GM23248 (cell line): ENCODE results near the gene EXOC1L.

Experiments
- EZH2 ChIP-seq: fragments of 200-600 bp; sonication (generic); IDR thresholded peaks from 2 replicates; pipeline ENCODE4 v1.6.1; 2018; ENCODE audit warnings: antibody characterized with exemption, mild to moderate bottlenecking; ENCODE audit not compliant: insufficient read depth, poor library complexity, severe bottlenecking
- EZH2phosphoT487 ChIP-seq: fragments of 200-600 bp; sonication (generic); IDR thresholded peaks from 2 replicates; pipeline ENCODE4 v1.6.1; 2018; ENCODE audit warnings: antibody characterized with exemption, moderate library complexity, mild to moderate bottlenecking, low read depth; ENCODE audit not compliant: insufficient read depth

DNA sequence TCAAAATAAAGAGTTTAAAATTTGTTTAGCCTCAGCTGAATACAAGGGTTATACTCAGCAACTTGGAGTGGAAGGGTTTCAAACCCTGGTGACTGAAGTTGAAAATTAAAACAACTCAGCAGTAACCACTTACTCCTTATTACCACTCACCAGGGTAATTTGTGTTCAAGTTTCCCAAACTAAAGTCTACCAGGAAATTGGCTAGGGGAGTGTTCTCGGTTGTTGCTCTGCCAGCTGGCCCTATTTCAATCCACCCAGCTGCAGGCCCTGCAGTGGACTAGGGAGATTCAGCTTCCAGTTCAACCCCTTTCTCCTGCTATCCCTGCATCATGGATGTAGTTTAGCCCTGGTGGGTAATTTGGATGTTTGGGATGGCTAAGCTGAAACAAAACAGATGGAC is 37.8 kb upstream of the EXOC1L start:
- TF ChIP-seq EZH2 = no peak
- TF ChIP-seq EZH2phosphoT487 = no peak
